ENCODE data around the gene UQCRHL. TPM values are rescaled to one million over a fixed set of nuclear protein-coding genes. Genes with fewer than 3 reads are reported as not detected.
"Not testable (repeated sequence)": the region's sequence is repeated elsewhere in the genome, so short reads cannot be mapped to it uniquely, and the experiment has no call there.

The UQCRHL gene
- total RNA-seq, 4 donors from 2014 or later: 0.63 to 1.9 (median 0.95) TPM

GRCh38 chr1:15848929-15849774 lies 41.7 kb upstream of the UQCRHL start:
- peak; percentile 43 for ATAC-seq (ENCODE audit: low FRiP score)
- TF ChIP-seq CTCF (IDR thresholded peaks at IDR 0.05): no peak
- DNase-seq (ENCODE audit: low spot score): peak; percentile 43

GRCh38 chr1:15848143-15848928 lies 40.9 kb upstream of the UQCRHL start:
- peak; percentile 6 for ATAC-seq (ENCODE audit: low FRiP score)
- no peak for DNase-seq (ENCODE audit: low spot score)
- TF ChIP-seq CTCF (IDR thresholded peaks at IDR 0.05): no peak

GRCh38 chr1:15847893-15848142 lies 40.4 kb upstream of the UQCRHL start:
- no peak for TF ChIP-seq CTCF (IDR thresholded peaks at IDR 0.05)
- DNase-seq (ENCODE audit: low spot score) (no peak), ATAC-seq (ENCODE audit: low FRiP score) (no peak)

- TF ChIP-seq CTCF (IDR thresholded peaks at IDR 0.05): no peak
- DNase-seq (ENCODE audit: low spot score): peak; percentile 82
- peak; percentile 85 for ATAC-seq (ENCODE audit: low FRiP score)
Observed at GRCh38 chr1:15847100-15847892, 39.8 kb upstream of the UQCRHL start, which contains the start of gene SPEN. SPEN (plus strand) TSS chr1:15847707; CDS start chr1:15848068, 361 bp downstream.

- not testable (repeated sequence) for ATAC-seq (ENCODE audit: low FRiP score); DNase-seq (ENCODE audit: low spot score)
Observed at GRCh38 chr1:15846056-15846455, 38.6 kb upstream of the UQCRHL start.

GRCh38 chr1:15843826-15844572 lies 36.5 kb upstream of the UQCRHL start:
- DNase-seq (ENCODE audit: low spot score) (no peak), ATAC-seq (ENCODE audit: low FRiP score) (no peak)
- TF ChIP-seq CTCF (IDR thresholded peaks at IDR 0.05): no peak
